HepG2 (cell line): Measurements from ENCODE around the gene GPT2. TPM values are rescaled to one million over a fixed set of nuclear protein-coding genes. Genes with fewer than 3 reads are reported as not detected.

Experiments used
- ARID3A ChIP-seq: IDR thresholded peaks from 2 replicates; pipeline ENCODE4 v1.6.1; 2012; ENCODE audit warnings: low read depth, low read length, improper control_type of control experiment
- ATRX ChIP-seq: sonication (generic); formaldehyde crosslinking; IDR thresholded peaks from 2 replicates; pipeline ENCODE4 v1.4.0; 2020; ENCODE audit warnings: missing genetic modification reagents, borderline replicate concordance
- CHCHD3 ChIP-seq: sonication (generic); formaldehyde crosslinking; IDR thresholded peaks from 2 replicates; pipeline ENCODE4 v1.8.0; 2022; ENCODE audit warnings: mild to moderate bottlenecking, missing genetic modification reagents, moderate library complexity
- HNRNPK ChIP-seq: fragments of 200-400 bp; formaldehyde crosslinking; IDR thresholded peaks from 2 replicates; pipeline ENCODE4 v1.6.1; 2018; ENCODE audit warnings: low read length, low read depth, moderate library complexity, mild to moderate bottlenecking; ENCODE audit not compliant: poor library complexity, severe bottlenecking
- HOXA5 ChIP-seq: sonication (generic); formaldehyde crosslinking; IDR thresholded peaks from 2 replicates; pipeline ENCODE4 v1.4.0; 2020; ENCODE audit warnings: missing genetic modification reagents
- KMT2B ChIP-seq: IDR thresholded peaks from 2 replicates; pipeline ENCODE4 v1.6.1; 2016; ENCODE audit warnings: missing genetic modification reagents, missing compliant biosample characterization
- NPAS2 ChIP-seq: sonication (generic); formaldehyde crosslinking; IDR thresholded peaks from 2 replicates; pipeline ENCODE4 v1.8.0; 2022; ENCODE audit warnings: mild to moderate bottlenecking, missing genetic modification reagents, borderline replicate concordance
- NRL ChIP-seq: sonication (generic); formaldehyde crosslinking; IDR thresholded peaks from 2 replicates; pipeline ENCODE4 v1.5.0; 2020; ENCODE audit warnings: missing genetic modification reagents, mild to moderate bottlenecking, moderate library complexity, borderline replicate concordance
- TOE1 ChIP-seq: sonication (generic); formaldehyde crosslinking; IDR thresholded peaks from 2 replicates; pipeline ENCODE4 v1.4.0; 2020; ENCODE audit warnings: mild to moderate bottlenecking, missing genetic modification reagents
- ZBTB14 ChIP-seq: sonication (generic); formaldehyde crosslinking; IDR thresholded peaks from 2 replicates; pipeline ENCODE4 v1.4.0; 2020; ENCODE audit warnings: missing genetic modification reagents
- ZBTB7A ChIP-seq: sonication (generic); formaldehyde crosslinking; IDR thresholded peaks from 2 replicates; pipeline ENCODE4 v1.8.0; 2022; ENCODE audit warnings: mild to moderate bottlenecking, missing genetic modification reagents
- ZHX1 ChIP-seq: sonication (generic); formaldehyde crosslinking; IDR thresholded peaks from 2 replicates; pipeline ENCODE4 v1.8.1; 2022; ENCODE audit warnings: low read depth, mild to moderate bottlenecking, missing genetic modification reagents
- ZMYM3 ChIP-seq: sonication (generic); formaldehyde crosslinking; IDR thresholded peaks from 2 replicates; pipeline ENCODE4 v1.5.1; 2020; ENCODE audit warnings: mild to moderate bottlenecking, missing genetic modification reagents
- ZNF232 ChIP-seq: sonication (generic); formaldehyde crosslinking; IDR thresholded peaks from 2 replicates; pipeline ENCODE4 v1.4.0; 2020; ENCODE audit warnings: missing genetic modification reagents, borderline replicate concordance
- ZNF33B ChIP-seq: sonication (generic); formaldehyde crosslinking; IDR thresholded peaks from 2 replicates; pipeline ENCODE4 v1.5.1; 2020; ENCODE audit warnings: mild to moderate bottlenecking, missing genetic modification reagents
- ZNF543 ChIP-seq: sonication (generic); formaldehyde crosslinking; IDR thresholded peaks from 2 replicates; pipeline ENCODE4 v1.4.0; 2020; ENCODE audit warnings: mild to moderate bottlenecking, missing genetic modification reagents
- ZNF567 ChIP-seq: sonication (generic); formaldehyde crosslinking; IDR thresholded peaks from 2 replicates; pipeline ENCODE4 v1.8.1; 2023; ENCODE audit warnings: mild to moderate bottlenecking, missing genetic modification reagents, borderline replicate concordance
- ZNF687 ChIP-seq: sonication (generic); formaldehyde crosslinking; IDR thresholded peaks from 2 replicates; pipeline ENCODE4 v1.5.1; 2020; ENCODE audit warnings: mild to moderate bottlenecking, missing genetic modification reagents, moderate library complexity
- ZNF703 ChIP-seq: sonication (generic); formaldehyde crosslinking; IDR thresholded peaks from 2 replicates; pipeline ENCODE4 v1.5.1; 2020; ENCODE audit warnings: missing genetic modification reagents, mild to moderate bottlenecking, moderate library complexity, borderline replicate concordance
- polyA plus RNA-seq, 8 experiments: library from polyadenylated mRNA; depleted of rRNA in 3 of 8; stranded (reverse) in 7 of 8; unstranded in 1 of 8; fragments of >200 nt; fragmentation: Illumina TruSeq in 4 of 8; extraction: Trizol in 4 of 8; gene quantifications; 2 replicates each; pipeline versions ENCODE4 v1.2.1 to v1.2.3, GENCODE V29; 2011 to 2016; ENCODE audit warnings: low read depth in 4 of 8, missing spikeins in 1 of 8, mixed read lengths in 1 of 8; ENCODE audit not compliant: insufficient read depth in 1 of 8
- total RNA-seq, 5 experiments: library from RNA; depleted of rRNA; stranded (reverse); fragments of >200 nt; fragmentation: Illumina TruSeq; extraction: Trizol; gene quantifications; 2 replicates each; pipeline ENCODE4 v1.2.3, GENCODE V29; 2016; ENCODE audit warnings: low read depth in 1 of 5

The GPT2 gene
- total and polyA plus RNA-seq, 2 of the 13 experiments (the other 11 are each of a cell fraction or from before 2014, with no cell fraction given), result 138 to 267 TPM

GRCh38 chr16:46853713-46854443, 30.3 kb upstream of the GPT2 start (continued):
- TF ChIP-seq ATRX (CRISPR knock-in tag), result no peak
- no peak for TF ChIP-seq NPAS2 (CRISPR knock-in tag)
- no peak for TF ChIP-seq HNRNPK
- TF ChIP-seq ZNF703 (CRISPR knock-in tag), result no peak
- no peak for TF ChIP-seq ZMYM3 (CRISPR knock-in tag)
- TF ChIP-seq NRL (CRISPR knock-in tag), result no peak
- TF ChIP-seq TOE1, result no peak
- peak; percentile 67 for TF ChIP-seq ZNF687 (CRISPR knock-in tag)
- no peak for TF ChIP-seq ZNF232 (CRISPR knock-in tag)
- TF ChIP-seq KMT2B, result peak; percentile 36; the same call in 1 of the 2 replicates
- peak; percentile 67; the same call in 1 of the 2 replicates for TF ChIP-seq ZBTB7A
- peak; percentile 9; the same call in 1 of the 2 replicates for TF ChIP-seq ARID3A
- no peak for TF ChIP-seq ZHX1
- no peak for TF ChIP-seq CHCHD3
- TF ChIP-seq ZNF567 (CRISPR knock-in tag), result no peak; the same call in 1 of the 2 replicates
- peak; percentile 75; the same call in 1 of the 2 replicates for TF ChIP-seq ZNF33B
- no peak for TF ChIP-seq ZBTB14 (CRISPR knock-in tag)
- TF ChIP-seq ZNF543 (CRISPR knock-in tag), result peak; percentile 67; the same call in 1 of the 2 replicates
- TF ChIP-seq HOXA5 (CRISPR knock-in tag), result no peak
